Ishikawa (cell line): ENCODE results near the gene PCMT1.
A peak's percentile ranks its signal among the peaks of the same experiment; 100 is the strongest.

ENCODE experiments used
- CEBPB ChIP-seq: IDR thresholded peaks from 2 replicates; pipeline ENCODE4 v1.6.1; 2012
- CREB1 ChIP-seq: IDR thresholded peaks from 2 replicates; pipeline ENCODE4 v1.6.1; 2012; ENCODE audit warnings: low read depth
- EGR1 ChIP-seq: IDR thresholded peaks from 2 replicates; pipeline ENCODE4 v1.6.1; 2012
- EP300 ChIP-seq: IDR thresholded peaks from 2 replicates; pipeline ENCODE4 v1.6.1; 2012; ENCODE audit warnings: borderline replicate concordance
- FOXM1 ChIP-seq: IDR thresholded peaks from 2 replicates; pipeline ENCODE4 v1.6.1; 2012; ENCODE audit warnings: low read depth, borderline replicate concordance
- MAX ChIP-seq: IDR thresholded peaks from 2 replicates; pipeline ENCODE4 v1.6.1; 2012
- NFIC ChIP-seq: IDR thresholded peaks from 2 replicates; pipeline ENCODE4 v1.6.1; 2012
- RAD21 ChIP-seq: IDR thresholded peaks from 2 replicates; pipeline ENCODE4 v1.6.1; 2012; ENCODE audit warnings: low read depth
- REST ChIP-seq: IDR thresholded peaks from 2 replicates; pipeline ENCODE4 v1.6.1; 2012; ENCODE audit warnings: low read depth, mild to moderate bottlenecking
- TAF1 ChIP-seq: IDR thresholded peaks from 2 replicates; pipeline ENCODE4 v1.6.1; 2012; ENCODE audit warnings: low read depth, mild to moderate bottlenecking
- TCF12 ChIP-seq: IDR thresholded peaks from 2 replicates; pipeline ENCODE4 v1.6.1; 2012; ENCODE audit warnings: low read depth
- TEAD4 ChIP-seq: IDR thresholded peaks from 2 replicates; pipeline ENCODE4 v1.6.1; 2012
- USF1 ChIP-seq: IDR thresholded peaks from 2 replicates; pipeline ENCODE4 v1.6.1; 2012
- YY1 ChIP-seq: IDR thresholded peaks from 2 replicates; pipeline ENCODE4 v1.6.1; 2012; ENCODE audit warnings: low read depth
- ZBTB7A ChIP-seq: IDR thresholded peaks from 2 replicates; pipeline ENCODE4 v1.6.1; 2012; ENCODE audit warnings: low read depth

Gene PCMT1

GRCh38 chr6:149845549-149845948, 96.0 kb downstream of the PCMT1 start:
- TF ChIP-seq ZBTB7A (no peak), TCF12 (no peak), RAD21 (no peak), TEAD4 (no peak), NFIC (no peak), CREB1 (no peak), USF1 (no peak), EP300 (no peak), EGR1 (no peak), TAF1 (no peak), FOXM1 (no peak), YY1 (no peak), REST (no peak)

GRCh38 chr6:149846321-149846720, 96.8 kb downstream of the PCMT1 start:
- TF ChIP-seq TCF12 (peak; percentile 76), CREB1 (no peak), REST (no peak), MAX (peak; percentile 50; the same call in 1 of the 2 replicates), NFIC (peak; percentile 98), EGR1 (peak; percentile 90), FOXM1 (no peak), TEAD4 (peak; percentile 93), ZBTB7A (no peak), EP300 (0 out of 2 replicates have a peak, but pooled peaks have one; percentile 52), RAD21 (0 out of 2 replicates have a peak, but pooled peaks have one; percentile 4)

GRCh38 chr6:149847939-149848267, 98.4 kb downstream of the PCMT1 start:
- TF ChIP-seq TAF1 (no peak), REST (no peak), USF1 (no peak)

- TF ChIP-seq TAF1 (no peak), RAD21 (no peak), USF1 (no peak), NFIC (no peak), EP300 (no peak), TEAD4 (no peak), EGR1 (no peak), MAX (no peak), CEBPB (no peak), FOXM1 (no peak), REST (no peak), ZBTB7A (no peak), TCF12 (no peak), YY1 (no peak), CREB1 (no peak)
Measured at GRCh38 chr6:149851461-149852110, 102.0 kb downstream of the PCMT1 start.
